GM21360 (cell line): ENCODE results near the gene PAM16.

Experiments used
- ATAC-seq: cut with Tn5 transposase; IDR thresholded peaks from one replicate; pipeline ENCODE4 v1.9.1; 2021; ENCODE audit warnings: mild to moderate bottlenecking, moderate library complexity; ENCODE audit not compliant: unreplicated experiment

Gene PAM16

DNA sequence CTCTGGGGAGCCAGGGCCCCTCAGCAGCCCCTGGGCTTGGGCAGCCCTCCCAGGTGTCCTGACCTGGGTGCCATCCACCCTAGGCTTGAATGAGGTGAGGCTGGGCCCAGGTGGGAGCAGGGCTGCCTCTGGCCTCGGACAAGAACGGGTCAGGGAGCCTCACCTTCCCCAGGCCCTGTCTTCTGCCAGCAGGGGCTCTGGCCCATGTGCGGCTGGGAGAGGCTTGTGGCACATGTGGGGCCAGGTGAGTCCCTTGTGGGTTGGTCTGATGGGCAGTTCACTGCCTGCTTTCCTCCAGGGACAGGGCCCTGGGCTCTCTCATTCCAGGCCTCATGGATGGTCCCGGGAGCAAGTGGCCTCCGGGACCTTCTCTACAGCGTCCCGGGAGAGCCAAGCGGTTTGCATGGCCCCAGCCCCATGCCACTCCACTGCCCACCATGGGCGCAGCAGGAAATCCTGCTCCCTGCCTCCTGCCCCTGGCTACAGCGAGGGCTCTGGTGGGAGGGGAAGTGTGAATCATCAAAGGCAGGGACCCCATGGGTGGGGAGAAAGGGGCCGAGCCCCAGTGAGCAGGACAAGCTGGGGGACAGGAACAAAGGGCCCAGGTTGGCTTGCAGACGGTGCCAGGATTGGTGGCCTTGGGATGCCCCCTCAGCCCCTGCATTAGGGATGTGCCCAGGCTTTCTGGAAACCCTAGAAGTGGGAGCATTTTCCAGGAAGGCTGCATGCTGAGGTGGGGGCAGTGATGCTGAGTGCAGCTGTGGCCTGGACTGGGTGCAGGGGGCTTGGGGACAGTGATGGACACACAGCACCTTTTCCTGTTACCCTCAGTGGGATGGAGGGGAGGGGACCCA lies 32.7 kb upstream of the PAM16 start:
- ATAC-seq, result no peak

DNA sequence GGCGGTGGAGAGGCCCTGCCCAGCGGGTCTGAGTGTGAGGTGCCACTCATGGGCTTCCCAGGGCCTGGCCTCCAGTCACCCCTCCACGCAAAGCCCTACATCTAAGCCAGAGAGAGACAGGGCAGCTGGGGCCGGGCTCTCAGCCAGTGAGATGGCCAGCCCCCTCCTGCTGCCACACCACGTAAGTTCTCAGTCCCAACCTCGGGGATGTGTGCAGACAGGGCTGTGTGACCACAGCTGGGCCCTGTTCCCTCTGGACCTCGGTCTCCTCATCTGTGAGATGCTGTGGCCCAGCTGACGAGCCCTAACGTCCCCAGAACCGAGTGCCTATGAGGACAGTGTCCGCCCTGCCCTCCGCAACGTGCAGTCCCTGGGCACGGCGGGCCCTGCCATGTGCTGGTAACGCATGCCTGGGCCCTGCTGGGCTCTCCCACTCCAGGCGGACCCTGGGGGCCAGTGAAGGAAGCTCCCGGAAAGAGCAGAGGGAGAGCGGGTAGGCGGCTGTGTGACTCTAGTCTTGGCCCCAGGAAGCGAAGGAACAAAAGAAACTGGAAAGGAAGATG lies 31.8 kb upstream of the PAM16 start:
- ATAC-seq, result no peak

DNA sequence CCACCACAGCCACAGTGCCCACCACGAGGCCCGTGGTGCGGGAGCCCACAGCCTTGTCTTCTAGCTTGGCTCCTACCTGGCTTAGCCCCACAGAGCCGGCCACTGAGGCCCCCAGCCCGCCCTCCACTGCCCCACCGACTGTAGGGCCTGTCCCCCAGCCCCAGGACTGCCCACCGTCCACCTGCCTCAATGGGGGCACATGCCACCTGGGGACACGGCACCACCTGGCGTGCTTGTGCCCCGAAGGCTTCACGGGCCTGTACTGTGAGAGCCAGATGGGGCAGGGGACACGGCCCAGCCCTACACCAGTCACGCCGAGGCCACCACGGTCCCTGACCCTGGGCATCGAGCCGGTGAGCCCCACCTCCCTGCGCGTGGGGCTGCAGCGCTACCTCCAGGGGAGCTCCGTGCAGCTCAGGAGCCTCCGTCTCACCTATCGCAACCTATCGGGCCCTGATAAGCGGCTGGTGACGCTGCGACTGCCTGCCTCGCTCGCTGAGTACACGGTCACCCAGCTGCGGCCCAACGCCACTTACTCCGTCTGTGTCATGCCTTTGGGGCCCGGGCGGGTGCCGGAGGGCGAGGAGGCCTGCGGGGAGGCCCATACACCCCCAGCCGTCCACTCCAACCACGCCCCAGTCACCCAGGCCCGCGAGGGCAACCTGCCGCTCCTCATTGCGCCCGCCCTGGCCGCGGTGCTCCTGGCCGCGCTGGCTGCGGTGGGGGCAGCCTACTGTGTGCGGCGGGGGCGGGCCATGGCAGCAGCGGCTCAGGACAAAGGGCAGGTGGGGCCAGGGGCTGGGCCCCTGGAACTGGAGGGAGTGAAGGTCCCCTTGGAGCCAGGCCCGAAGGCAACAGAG lies 31.0 kb upstream of the PAM16 start:
- no peak for ATAC-seq

DNA sequence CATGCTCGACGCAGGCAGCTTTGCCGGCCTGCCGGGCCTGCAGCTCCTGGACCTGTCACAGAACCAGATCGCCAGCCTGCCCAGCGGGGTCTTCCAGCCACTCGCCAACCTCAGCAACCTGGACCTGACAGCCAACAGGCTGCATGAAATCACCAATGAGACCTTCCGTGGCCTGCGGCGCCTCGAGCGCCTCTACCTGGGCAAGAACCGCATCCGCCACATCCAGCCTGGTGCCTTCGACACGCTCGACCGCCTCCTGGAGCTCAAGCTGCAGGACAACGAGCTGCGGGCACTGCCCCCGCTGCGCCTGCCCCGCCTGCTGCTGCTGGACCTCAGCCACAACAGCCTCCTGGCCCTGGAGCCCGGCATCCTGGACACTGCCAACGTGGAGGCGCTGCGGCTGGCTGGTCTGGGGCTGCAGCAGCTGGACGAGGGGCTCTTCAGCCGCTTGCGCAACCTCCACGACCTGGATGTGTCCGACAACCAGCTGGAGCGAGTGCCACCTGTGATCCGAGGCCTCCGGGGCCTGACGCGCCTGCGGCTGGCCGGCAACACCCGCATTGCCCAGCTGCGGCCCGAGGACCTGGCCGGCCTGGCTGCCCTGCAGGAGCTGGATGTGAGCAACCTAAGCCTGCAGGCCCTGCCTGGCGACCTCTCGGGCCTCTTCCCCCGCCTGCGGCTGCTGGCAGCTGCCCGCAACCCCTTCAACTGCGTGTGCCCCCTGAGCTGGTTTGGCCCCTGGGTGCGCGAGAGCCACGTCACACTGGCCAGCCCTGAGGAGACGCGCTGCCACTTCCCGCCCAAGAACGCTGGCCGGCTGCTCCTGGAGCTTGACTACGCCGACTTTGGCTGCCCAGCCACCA lies 30.2 kb upstream of the PAM16 start:
- ATAC-seq, result no peak

GRCh38 chr16:4380119-4381063 lies 29.3 kb upstream of the PAM16 start:
- no peak for ATAC-seq

DNA sequence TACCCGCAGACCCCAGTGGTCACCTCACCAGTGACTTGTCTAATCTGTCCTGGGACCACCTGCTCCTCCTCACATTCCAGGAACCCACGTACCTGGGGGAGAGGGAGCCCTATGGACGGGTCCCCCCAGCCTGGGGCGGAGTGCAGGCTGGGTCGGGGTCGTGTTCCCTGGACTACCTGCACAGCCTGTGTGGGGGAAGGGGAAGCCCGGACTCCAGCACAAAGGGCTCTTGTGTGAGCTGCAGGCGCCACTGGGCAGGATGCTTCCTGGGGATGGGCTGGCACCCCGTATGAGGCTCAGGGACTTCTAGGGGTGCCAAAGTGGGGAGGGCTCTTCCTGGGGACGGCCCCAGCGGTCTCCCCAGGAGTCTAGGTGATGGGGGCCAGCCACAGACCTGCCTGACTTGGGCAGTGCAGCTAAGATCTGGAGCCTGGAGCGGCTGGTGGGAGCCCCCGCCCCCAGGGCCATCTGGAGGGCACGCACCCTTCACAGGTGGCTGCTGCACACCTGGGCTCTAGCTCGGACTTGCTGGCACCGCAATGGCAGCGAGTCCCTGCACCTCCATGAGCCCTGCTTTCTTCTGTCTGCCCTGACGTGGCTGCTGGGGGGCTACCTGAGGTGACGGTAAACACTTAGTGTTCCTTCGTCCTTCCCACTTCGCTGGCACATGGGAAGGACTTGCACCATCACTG lies 28.0 kb upstream of the PAM16 start:
- no peak for ATAC-seq

GRCh38 chr16:4378161-4378666 lies 27.1 kb upstream of the PAM16 start:
- no peak for ATAC-seq

GRCh38 chr16:4377573-4378154 lies 26.5 kb upstream of the PAM16 start:
- ATAC-seq, result no peak

DNA sequence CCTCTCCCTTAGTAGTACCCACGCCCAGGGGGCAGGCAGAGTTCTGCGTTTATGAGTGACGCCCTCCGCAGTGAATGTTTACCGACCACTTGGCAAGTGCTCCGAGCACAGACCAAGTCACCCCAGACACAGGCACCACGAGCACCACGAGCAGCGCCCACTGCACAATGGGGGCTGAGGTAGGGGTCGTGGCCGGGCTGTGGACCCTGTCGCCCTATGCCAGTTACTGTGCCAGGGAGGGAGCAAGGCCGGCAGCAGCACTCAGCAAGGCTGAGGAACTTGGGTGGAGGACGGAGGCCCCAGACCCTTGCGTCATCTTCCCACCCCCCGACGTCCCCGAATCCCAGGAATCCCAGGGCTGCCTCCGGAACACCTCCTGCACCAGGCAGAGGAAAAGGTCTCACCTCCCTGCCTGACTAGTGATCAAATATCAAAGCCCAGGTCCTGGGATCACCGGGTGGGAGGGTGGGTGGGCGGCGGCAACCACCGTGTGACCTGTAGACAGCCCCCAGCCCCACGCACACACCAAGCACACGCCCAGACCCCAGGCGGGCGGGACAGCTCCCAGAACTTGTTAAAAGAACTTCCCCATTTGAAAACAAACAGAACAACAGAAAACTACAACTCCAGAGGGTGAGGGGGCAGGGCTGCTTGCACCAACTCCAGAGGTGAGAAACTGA lies 25.9 kb upstream of the PAM16 start:
- no peak for ATAC-seq

DNA sequence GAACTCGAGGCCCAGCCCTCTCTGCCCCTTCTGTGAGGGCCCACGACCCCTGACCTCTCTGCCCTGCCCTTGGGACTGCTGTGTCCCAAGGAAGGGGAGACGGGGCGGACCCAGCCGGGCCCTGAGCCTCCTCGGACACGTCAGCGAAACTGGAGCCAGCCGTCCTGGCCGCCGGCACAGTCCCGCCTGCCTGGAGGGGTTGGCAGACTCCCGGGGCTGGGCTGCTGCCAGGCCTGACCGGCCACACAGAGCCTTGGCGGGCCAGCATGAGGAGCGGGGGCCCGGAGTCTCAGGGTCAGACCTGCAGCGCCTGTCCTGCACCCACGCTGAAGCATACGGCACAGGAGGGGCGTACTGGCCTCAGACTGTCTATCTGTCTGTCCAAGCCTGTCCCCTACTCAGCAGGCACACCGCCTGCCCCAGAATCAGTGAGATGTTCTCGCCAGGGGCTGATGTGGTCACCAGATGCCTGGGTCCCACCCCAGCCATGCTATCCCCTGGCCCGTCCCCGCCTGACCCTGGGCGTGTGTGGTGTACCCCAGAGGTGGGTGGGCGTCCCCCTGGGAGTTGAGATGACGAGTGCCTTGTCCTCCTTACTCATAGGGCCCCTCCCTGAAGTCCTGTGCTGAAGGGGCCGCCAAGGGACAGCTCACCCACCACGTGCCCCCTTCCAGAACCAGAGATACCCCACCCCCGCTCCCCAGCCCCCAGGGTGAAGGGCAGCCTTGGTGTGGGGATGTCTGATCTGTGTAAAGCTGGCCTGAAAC lies 25.2 kb upstream of the PAM16 start:
- no peak for ATAC-seq

GRCh38 chr16:4375717-4376116 lies 24.6 kb upstream of the PAM16 start:
- ATAC-seq, result no peak

- ATAC-seq, result no peak
Measured at GRCh38 chr16:4373909-4374742, 23.0 kb upstream of the PAM16 start.

DNA sequence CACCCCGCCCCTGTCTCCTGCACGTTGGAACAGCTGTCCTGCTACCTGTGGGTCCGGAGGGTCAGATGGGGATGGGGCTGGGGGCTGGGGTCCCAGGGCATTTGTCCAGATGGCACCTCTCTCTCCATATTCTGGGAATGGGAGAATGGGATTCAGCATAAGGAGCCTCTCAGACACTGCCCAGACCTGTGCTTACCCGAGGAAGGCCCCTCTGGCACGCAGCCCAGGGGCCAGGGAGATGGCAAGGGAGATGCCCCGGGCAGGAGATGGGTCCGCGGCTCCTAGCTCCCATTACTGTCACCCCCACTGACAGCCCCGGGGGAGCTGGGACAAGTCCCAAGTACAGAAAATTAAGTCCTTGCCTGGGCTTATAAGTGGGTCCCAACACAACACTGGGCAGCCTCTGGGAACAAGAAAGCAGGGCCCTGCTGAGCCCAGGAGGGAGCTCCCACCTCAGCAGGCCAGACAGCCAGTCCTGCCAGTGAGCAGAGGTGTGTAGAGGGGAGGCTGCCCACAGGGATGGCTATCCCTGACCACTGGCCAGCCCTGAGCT lies 22.3 kb upstream of the PAM16 start:
- no peak for ATAC-seq

GRCh38 chr16:4372578-4373355 lies 21.6 kb upstream of the PAM16 start:
- ATAC-seq, result no peak

DNA sequence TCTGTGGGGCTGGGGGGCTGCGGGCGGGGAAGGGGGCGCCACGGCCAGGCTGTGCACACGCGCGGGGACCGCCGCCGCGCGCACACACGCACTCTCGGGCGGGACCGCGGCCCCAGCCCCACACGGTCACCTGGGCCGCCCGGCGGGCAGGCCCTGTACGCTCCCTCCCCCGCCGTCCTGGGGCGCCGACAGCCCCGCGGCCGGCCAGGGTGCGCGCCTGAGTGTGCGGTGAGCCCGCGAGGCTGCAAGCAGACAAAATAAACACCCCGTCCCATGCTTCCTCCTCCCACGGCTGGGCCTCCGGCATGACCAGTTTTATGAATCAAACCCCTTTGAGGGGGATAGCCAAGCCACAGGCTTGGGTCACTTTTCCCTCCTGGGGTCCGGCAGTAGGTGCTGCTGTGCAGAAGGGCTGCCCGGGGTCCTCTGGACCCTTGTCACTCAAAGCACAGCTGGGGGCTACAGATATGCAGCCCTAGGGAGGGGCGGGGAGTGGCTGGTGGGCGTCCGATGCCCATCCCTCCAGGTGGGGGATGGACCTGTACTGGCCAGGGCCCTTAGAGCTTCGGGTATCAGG lies 21.0 kb upstream of the PAM16 start:
- ATAC-seq, result no peak
